GM12891 (cell line): ENCODE data around the gene MEOX1.

Experiments
- DNase-seq: peaks from one replicate; pipeline ENCODE4 v3.0.0; 2011; ENCODE audit warnings: low spot score; ENCODE audit not compliant: insufficient read length
- FAIRE-seq: peaks from 2 replicates; lab custom pipeline; 2011; peaks lifted over from hg19 to GRCh38; lab: Jason Lieb, UNC
- PAX5 ChIP-seq: IDR thresholded peaks from 2 replicates; pipeline ENCODE4 v1.6.1; 2011; ENCODE audit warnings: low read length, moderate library complexity, mild to moderate bottlenecking; ENCODE audit not compliant: insufficient read depth, severe bottlenecking
- POLR2A ChIP-seq: IDR thresholded peaks from 2 replicates; pipeline ENCODE4 v1.6.1; 2011; ENCODE audit warnings: low read depth, low read length, control low read depth
- POLR2AphosphoS5 ChIP-seq: IDR thresholded peaks from 2 replicates; pipeline ENCODE4 v1.6.1; 2011; ENCODE audit warnings: low read depth, low read length, control low read depth
- POU2F2 ChIP-seq: IDR thresholded peaks from 2 replicates; pipeline ENCODE4 v1.6.1; 2011; ENCODE audit warnings: low read depth, mild to moderate bottlenecking, control low read depth, low read length, moderate library complexity
- SPI1 ChIP-seq: IDR thresholded peaks from 2 replicates; pipeline ENCODE4 v1.6.1; 2011; ENCODE audit warnings: low read depth, low read length, control low read depth
- TAF1 ChIP-seq: IDR thresholded peaks from 2 replicates; pipeline ENCODE4 v1.6.1; 2011; ENCODE audit warnings: low read depth, low read length, control low read depth

The MEOX1 gene

GRCh38 chr17:43683928-43684653 lies 22.4 kb upstream of the MEOX1 start:
- FAIRE-seq = no peak

GRCh38 chr17:43680461-43680860 lies 18.7 kb upstream of the MEOX1 start:
- DNase-seq (no peak), FAIRE-seq (no peak)
- TF ChIP-seq POU2F2 (no peak), POLR2A (no peak), SPI1 (no peak), POLR2AphosphoS5 (no peak), TAF1 (no peak), PAX5 (no peak)

More at GRCh38 chr17:43683928-43684653, 22.4 kb upstream of the MEOX1 start:
- DNase-seq = no peak
- no peak for TF ChIP-seq TAF1
- no peak for TF ChIP-seq PAX5
- TF ChIP-seq POLR2AphosphoS5 = no peak
- no peak for TF ChIP-seq POU2F2
- no peak for TF ChIP-seq SPI1
- TF ChIP-seq POLR2A = no peak

- DNase-seq (no peak), FAIRE-seq (no peak)
- TF ChIP-seq POU2F2 (no peak), PAX5 (no peak)
Measured at GRCh38 chr17:43679911-43680310, 18.2 kb upstream of the MEOX1 start.

DNA sequence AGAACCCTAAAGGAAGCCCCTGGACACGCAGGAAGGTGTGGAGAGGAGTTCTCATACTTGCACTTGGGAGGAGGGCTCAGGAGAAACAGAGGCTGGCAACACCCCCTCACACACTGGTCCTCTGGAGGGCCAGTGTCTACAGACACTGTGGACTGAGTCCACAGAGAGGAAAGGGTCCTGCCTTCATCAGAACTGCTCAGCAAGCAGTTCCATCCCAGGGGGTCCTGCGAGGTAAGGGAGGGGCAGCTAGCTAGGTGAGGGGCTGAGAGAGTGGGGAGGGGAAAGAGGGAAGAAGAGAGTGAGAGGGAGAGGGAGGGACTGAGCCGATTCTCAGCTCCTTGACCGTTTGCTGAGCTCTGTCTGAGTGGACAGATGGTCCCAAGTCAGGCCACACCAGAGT lies 17.7 kb upstream of the MEOX1 start:
- no peak for TF ChIP-seq POLR2AphosphoS5
- no peak for TF ChIP-seq PAX5
- TF ChIP-seq POU2F2 = no peak
- TF ChIP-seq SPI1 = no peak
- no peak for TF ChIP-seq TAF1
- no peak for TF ChIP-seq POLR2A
- no peak for FAIRE-seq
- no peak for DNase-seq

DNA sequence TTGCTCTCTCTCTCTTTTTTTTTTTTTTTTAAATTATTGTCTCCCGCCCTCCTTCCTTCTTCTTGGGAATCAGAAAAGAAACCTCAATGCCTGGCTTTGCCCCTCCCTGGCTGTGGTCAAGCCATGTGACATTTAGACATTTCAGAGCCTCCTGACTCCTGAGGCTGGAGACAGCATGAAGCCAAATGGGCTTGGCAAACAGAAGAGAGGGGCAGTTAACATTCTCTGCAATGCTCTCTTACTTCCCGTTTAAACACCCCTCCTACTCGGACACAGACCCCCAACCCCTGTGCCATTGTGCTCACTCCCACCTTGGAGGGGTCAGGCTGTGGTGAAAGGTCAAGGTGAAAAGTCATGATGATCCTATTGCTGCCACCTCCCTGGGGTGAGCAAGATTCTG lies 14.7 kb upstream of the MEOX1 start:
- FAIRE-seq (no peak), DNase-seq (no peak)
- TF ChIP-seq POLR2AphosphoS5 = no peak

- no peak for DNase-seq
- FAIRE-seq = no peak
- TF ChIP-seq PAX5 = no peak
- TF ChIP-seq POLR2AphosphoS5 = no peak
- no peak for TF ChIP-seq POU2F2
Measured at GRCh38 chr17:43674394-43674793, 12.7 kb upstream of the MEOX1 start.

DNA sequence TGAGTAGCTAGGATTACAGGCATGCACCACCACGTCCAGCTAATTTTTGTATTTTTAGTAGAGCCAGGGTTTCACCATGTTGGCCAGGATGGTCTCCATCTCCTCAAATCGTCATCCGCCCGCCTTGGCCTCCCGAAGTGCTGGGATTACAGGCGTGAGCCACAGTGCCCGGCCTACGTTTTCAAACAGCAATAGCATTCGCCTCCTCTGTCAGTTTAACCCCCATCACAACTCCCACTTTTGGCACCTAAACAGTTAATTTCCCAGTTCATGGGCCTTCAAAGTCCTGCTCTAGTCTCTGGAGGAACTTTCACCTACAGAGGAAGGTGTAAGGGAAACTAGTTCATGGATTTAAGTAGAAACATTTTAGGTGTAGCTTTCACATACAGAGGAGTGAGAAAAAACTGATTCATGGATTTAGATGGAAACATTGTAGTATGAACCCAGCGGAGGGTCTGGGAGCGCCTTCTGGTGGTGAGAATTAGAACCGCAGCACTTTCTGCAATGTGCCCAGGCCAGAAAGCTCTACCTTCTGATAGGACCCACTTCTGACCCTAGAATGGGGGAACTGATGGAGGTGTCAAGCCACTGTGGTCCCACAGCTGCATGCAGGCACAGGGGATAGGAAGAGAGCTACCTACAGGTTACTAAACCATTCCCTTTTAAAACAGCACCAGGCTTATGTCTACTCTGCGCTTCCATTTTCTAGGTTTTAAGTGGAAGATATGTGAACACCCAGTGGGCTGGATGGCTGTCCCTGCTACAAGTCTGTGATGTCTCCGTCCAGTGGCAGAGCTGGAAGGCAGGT lies 12.0 kb upstream of the MEOX1 start:
- DNase-seq (no peak), FAIRE-seq (peak; percentile 63)
- TF ChIP-seq PAX5 (no peak), POU2F2 (no peak), SPI1 (no peak), TAF1 (no peak), POLR2A (no peak), POLR2AphosphoS5 (no peak)

- FAIRE-seq = no peak
Measured at GRCh38 chr17:43671755-43672519, 10.2 kb upstream of the MEOX1 start.

DNA sequence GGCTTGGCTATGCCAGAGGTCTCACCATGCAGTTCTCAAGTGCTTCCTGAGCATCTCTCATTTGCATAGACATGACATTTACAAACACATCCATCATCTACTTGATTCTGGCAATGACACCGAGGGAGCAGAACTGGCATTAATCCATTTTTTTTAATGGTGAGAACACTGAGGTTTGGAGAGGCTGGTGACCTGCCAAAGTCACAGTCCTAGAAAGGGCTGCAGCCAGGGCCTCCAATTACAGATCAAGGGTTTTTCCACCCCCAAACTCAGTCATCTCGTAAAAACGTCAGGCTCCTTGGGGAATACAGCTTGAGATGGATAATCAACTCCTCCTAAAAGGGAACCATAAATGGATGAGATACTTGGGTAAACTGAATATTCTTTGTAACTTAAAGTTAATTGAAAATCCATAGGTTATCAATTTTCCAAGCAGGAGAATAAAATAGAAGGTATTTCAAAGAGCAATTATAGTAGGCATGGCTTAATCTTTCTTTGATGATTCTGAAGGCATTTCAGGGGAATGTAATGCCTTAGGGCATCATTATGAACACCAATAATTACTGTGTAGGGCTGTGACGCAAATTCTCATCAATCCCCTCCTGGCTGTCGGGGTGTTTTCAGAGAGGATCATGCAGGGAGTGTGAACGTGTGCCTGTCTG lies 9.4 kb upstream of the MEOX1 start:
- TF ChIP-seq TAF1 (no peak), SPI1 (no peak), POLR2AphosphoS5 (no peak), POU2F2 (no peak), POLR2A (no peak), PAX5 (no peak)
- FAIRE-seq (no peak), DNase-seq (no peak)

More at GRCh38 chr17:43671755-43672519, 10.2 kb upstream of the MEOX1 start:
- TF ChIP-seq POLR2A = no peak
- TF ChIP-seq SPI1 = no peak
- TF ChIP-seq POLR2AphosphoS5 = no peak
- TF ChIP-seq TAF1 = no peak
- no peak for TF ChIP-seq PAX5
- TF ChIP-seq POU2F2 = no peak
- no peak for DNase-seq

DNA sequence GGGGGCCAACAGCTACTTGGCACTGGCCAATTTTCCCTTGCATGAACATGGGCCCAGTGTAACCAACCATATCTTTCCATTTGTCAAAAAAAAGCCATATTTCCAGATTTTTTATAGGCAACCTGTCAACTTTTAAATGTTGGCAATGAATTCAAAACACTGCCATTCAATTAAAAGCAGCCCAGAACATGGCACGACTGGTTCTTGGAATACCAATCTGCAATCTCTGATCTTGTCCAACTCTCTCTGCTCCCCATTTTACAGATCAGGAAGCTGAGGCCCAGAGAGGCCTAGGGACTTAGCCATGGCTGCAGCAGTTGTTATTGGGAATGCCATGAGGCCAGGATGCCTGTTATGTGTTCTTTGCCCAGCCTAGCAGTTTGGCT lies 8.9 kb upstream of the MEOX1 start:
- no peak for DNase-seq
- no peak for TF ChIP-seq PAX5
- no peak for TF ChIP-seq POLR2A
- no peak for TF ChIP-seq SPI1
- no peak for TF ChIP-seq TAF1
- TF ChIP-seq POU2F2 = no peak
- no peak for TF ChIP-seq POLR2AphosphoS5
- peak; percentile 35 for FAIRE-seq
